T-cell (primary cell): ENCODE data around the gene WNT3A. TPM values are rescaled to one million over a fixed set of nuclear protein-coding genes. Genes with fewer than 3 reads are reported as not detected.

Experiments used
- ATAC-seq, 4 experiments: fragments of 200-7000 bp in 3 of 4; fragments of 150-1000 bp in 1 of 4; cut with Tn5 transposase; replicated peaks in 1 of 4; 1 replicate in 3 of 4; 2 replicates in 1 of 4; pipeline ENCODE4 v1.10.0; 2021; ENCODE audit warnings: moderate library complexity in 3 of 4, mild to moderate bottlenecking in 2 of 4, moderate number of reproducible peaks in 1 of 4
- CTCF ChIA-PET, 2 donors: fragments of 300-600 bp; sonication (Branson Sonifier 250); formaldehyde crosslinking; loops; one replicate each; lab custom pipeline; 2022; ENCODE audit warnings: antibody characterized with exemption in 2 of 2; lab: Charles Lee
- POLR2A ChIA-PET, 2 donors: fragments of 300-600 bp; sonication (Branson Sonifier 250); formaldehyde crosslinking; loops; one replicate each; lab custom pipeline; 2022; ENCODE audit warnings: antibody characterized with exemption in 2 of 2; lab: Charles Lee
- DNase-seq, 35 experiments: peaks; one replicate each; pipeline versions ENCODE4 v3.0.0 to v3.0.0-alpha.2; 2013 to 2023
- H3K27ac ChIP-seq: one replicate; pipeline ENCODE4 v1.5.1; 2013; ENCODE audit warnings: low read length
- H3K27me3 ChIP-seq, 2 experiments: replicated peaks in 1 of 2; 1 replicate in 1 of 2; 2 replicates in 1 of 2; pipeline versions ENCODE4 v1.6.1 to v1.7.0; 2013; ENCODE audit warnings: low read length in 1 of 2, mixed read lengths in 1 of 2; ENCODE audit not compliant: control insufficient read depth in 2 of 2, insufficient read depth in 2 of 2; ENCODE audit errors: extremely low read depth in 1 of 2
- H3K36me3 ChIP-seq, 2 donors: 1 replicate in 1 of 2; 2 replicates in 1 of 2; pipeline versions ENCODE4 v1.6.1 to v1.7.0; 2013; ENCODE audit warnings: low read length in 1 of 2; ENCODE audit not compliant: control insufficient read depth in 2 of 2, insufficient read depth in 1 of 2; ENCODE audit errors: extremely low read depth in 1 of 2
- H3K4me1 ChIP-seq, 2 experiments: 1 replicate in 1 of 2; 2 replicates in 1 of 2; pipeline versions ENCODE4 v1.6.1 to v1.7.0; 2013; ENCODE audit warnings: low read length in 2 of 2, mixed read lengths in 1 of 2; ENCODE audit not compliant: insufficient read depth in 2 of 2, control insufficient read depth in 1 of 2; ENCODE audit errors: extremely low read depth in 1 of 2
- H3K4me3 ChIP-seq, 2 donors: 1 replicate in 1 of 2; 2 replicates in 1 of 2; pipeline versions ENCODE4 v1.5.1 to v1.7.0; 2013; ENCODE audit warnings: mild to moderate bottlenecking in 2 of 2, low read length in 1 of 2, moderate library complexity in 1 of 2; ENCODE audit not compliant: control insufficient read depth in 1 of 2; ENCODE audit errors: extremely low read depth in 1 of 2
- H3K9me3 ChIP-seq: 2 replicates; pipeline ENCODE4 v1.7.0; 2013
- H3K27ac Mint-ChIP-seq, 2 donors: one replicate each; pipeline ENCODE4 v1.8.0; 2020 to 2021; ENCODE audit warnings: mild to moderate bottlenecking in 2 of 2, mixed read lengths in 2 of 2
- H3K27me3 Mint-ChIP-seq, 2 donors: one replicate each; pipeline ENCODE4 v1.8.0; 2021 to 2022; ENCODE audit warnings: mixed read lengths in 2 of 2
- H3K36me3 Mint-ChIP-seq: one replicate; pipeline ENCODE4 v1.8.0; 2021; ENCODE audit warnings: mixed read lengths
- H3K4me1 Mint-ChIP-seq, 3 donors: one replicate each; pipeline ENCODE4 v1.8.0; 2020 to 2022; ENCODE audit warnings: mixed read lengths in 3 of 3, mild to moderate bottlenecking in 1 of 3
- H3K4me3 Mint-ChIP-seq, 3 donors: one replicate each; pipeline ENCODE4 v1.8.0; 2020 to 2022; ENCODE audit warnings: mild to moderate bottlenecking in 3 of 3, mixed read lengths in 3 of 3, moderate library complexity in 3 of 3
- H3K9me3 Mint-ChIP-seq, 3 donors: one replicate each; pipeline ENCODE4 v1.8.0; 2020 to 2022; ENCODE audit warnings: mixed read lengths in 3 of 3
- WGBS: methylation state at CpG from one replicate; pipeline ENCODE4 v1.1.5; 2013; ENCODE audit warnings: missing lambda C conversion rate; ENCODE audit not compliant: insufficient coverage; 5-methylcytosine and 5-hydroxymethylcytosine counted together
- total RNA-seq, 35 experiments: library from RNA in 6 of 35; stranded (reverse) in 6 of 35; fragments of 120-200 nt in 1 of 35; gene quantifications; one replicate each; pipeline versions ENCODE4 v1.2.1 to v1.2.4 and lab custom pipeline; 2013 to 2026

The WNT3A gene
- total RNA-seq, 5 donors from 2014 or later (not counting 1 experiment from before 2014, with no cell fraction given): 0.10 to 0.28 TPM; not detected in 3

DNA sequence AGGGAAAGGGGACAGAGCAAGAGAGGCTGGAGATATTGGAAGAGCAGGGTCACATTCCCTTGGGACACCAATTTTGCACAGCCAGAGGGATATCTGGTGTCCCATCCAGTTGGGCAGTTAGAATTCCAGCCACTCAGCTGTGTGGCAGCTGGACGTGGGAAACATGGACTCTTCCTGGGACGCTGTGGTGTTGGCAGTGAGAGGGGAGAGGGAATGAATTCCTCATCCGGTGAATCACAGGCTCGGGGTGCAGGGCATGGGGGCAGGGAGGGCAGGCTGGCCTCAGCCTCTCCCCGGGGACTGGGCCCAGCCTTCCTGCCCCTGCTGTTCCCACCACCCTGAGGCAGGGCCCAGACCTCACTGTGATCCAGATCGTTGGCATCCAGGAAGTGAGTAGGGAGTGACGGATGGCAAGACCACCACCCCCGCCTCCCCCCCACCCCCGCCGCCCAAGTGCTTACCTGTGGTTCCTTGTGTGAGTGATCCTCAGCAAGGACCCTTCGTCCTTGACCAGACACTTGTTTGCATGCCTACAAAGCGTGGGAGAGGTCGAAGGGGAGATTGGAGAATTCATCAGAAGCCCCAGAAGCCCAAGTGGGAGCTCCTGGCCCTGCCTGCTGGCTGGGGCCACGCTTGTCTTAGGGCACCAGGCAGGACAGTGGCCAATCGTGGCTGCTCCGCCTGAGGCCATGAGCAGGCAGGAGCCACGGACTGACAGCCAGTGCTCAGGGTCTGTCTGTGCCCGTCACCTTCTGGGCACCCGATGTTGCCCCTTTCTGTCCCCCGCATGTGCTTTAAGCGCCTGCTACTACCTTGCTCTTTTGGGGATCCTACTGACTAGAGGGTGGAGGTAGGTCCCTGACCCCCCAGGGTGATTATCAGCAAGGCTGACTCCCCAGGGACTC, 8.7 kb downstream of the WNT3A start:
- Histone ChIP-seq H3K9me3 (no peaks in the 10 kb centered on the region), H3K4me3 (no peak overlapping the region), H3K27me3 (peaks cover 0 to 36% of the 10 kb centered on the region in 2 experiments), H3K27ac (no peak overlapping the region), H3K36me3 (no peaks in the 10 kb centered on the region), H3K4me1 (no peaks in the 10 kb centered on the region)
- ChIA-PET POLR2A (no interaction called here), CTCF (no interaction called here)
- WGBS: 80% methylated on average over 18 of the region's 21 CpGs
- H3K27ac Mint-ChIP-seq: no peak overlapping the region
- H3K9me3 Mint-ChIP-seq: no peaks in the 10 kb centered on the region
- peaks cover 0 to 2% (median 0%) of the 10 kb centered on the region in 3 donors for H3K4me1 Mint-ChIP-seq
- H3K27me3 Mint-ChIP-seq: peaks cover 13 to 15% of the 10 kb centered on the region in 2 donors
- ATAC-seq: no peak
- no peaks in the 10 kb centered on the region for H3K36me3 Mint-ChIP-seq
- H3K4me3 Mint-ChIP-seq: no peak overlapping the region
- peak in 1 of 35 experiments; percentile 14 for DNase-seq

DNA sequence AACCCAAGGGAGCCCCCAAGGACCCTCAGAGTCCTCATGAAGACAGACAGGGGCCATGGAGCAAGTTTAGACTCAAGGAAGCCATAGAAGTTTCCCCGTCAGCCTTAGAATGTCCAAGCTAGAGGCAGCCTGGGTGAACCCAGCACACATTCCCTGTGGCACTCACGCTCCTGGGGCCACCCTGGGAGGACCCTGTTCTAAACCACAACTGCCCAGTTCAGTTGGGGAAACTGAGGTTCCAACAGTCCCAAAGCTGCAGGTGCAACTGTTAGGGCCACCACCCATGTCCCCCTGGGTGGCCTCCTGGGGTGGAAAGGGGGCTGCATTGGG, 9.3 kb downstream of the WNT3A start:
- ChIA-PET POLR2A (no interaction called here), CTCF (no interaction called here)
- no peak overlapping the region for H3K27ac Mint-ChIP-seq
- H3K4me3 Mint-ChIP-seq: no peak overlapping the region
- no peaks in the 10 kb centered on the region for H3K4me1 Mint-ChIP-seq
- no peaks in the 10 kb centered on the region for H3K4me1 ChIP-seq
- no peaks in the 10 kb centered on the region for H3K9me3 ChIP-seq
- no peak for ATAC-seq
- H3K36me3 Mint-ChIP-seq: no peaks in the 10 kb centered on the region
- H3K27ac ChIP-seq: no peak overlapping the region
- peak in 2 of 35 experiments; percentile 2 to 6 for DNase-seq
- no peaks in the 10 kb centered on the region for H3K9me3 Mint-ChIP-seq
- no peak overlapping the region for H3K4me3 ChIP-seq
- H3K27me3 ChIP-seq: peaks cover 0 to 31% of the 10 kb centered on the region in 2 experiments
- peaks cover 9% of the 10 kb centered on the region in 2 donors for H3K27me3 Mint-ChIP-seq
- 100% methylated on average over 1 of the region's 2 CpGs for WGBS
- H3K36me3 ChIP-seq: no peaks in the 10 kb centered on the region

DNA sequence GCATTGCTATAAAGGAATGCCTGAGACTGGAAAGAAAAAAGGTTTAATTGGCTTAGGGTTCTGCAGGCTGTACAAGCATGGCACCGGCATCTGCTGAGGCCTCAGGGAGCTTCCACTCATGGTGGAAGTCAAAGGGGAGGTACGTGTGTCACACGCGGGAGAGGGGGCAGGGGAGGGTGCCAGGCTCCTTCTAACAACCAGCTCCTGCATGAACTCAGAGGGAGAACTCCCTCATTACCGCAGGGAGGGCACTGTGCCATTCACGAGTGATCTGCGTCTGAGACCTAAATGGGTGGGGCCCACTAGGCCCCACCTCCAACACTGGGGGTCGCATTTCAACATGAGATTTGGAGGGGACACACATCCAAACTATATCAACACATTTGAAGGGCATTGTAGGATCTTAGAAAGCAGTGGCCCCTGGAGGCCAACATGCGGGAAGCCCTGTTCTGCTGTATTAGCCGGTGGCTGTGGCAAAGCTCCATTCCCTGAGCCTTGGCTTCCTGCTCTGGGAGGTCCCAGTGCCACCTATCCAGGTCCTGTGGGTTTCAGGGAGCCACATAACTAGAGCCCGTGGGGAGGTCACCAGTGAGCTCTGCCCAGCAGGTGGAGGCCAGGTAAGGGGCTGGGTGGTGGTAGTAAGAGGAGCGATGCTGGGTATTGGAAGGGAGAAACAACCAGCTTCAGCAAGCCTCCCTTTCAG, 10.0 kb downstream of the WNT3A start:
- ChIA-PET POLR2A (no interaction called here), CTCF (interaction anchor here in 1 of 2 donors (0.5 kb wide), 1 partner anchor 244 kb away, joined by 3 read pairs; no protein-coding TSS in a partner anchor)
- Mint-ChIP-seq H3K27ac (no peak overlapping the region), H3K4me1 (no peaks in the 10 kb centered on the region), H3K4me3 (no peak overlapping the region), H3K36me3 (no peaks in the 10 kb centered on the region), H3K27me3 (peaks cover 2 to 4% of the 10 kb centered on the region in 2 donors), H3K9me3 (no peaks in the 10 kb centered on the region)
- Histone ChIP-seq H3K4me3 (no peak overlapping the region), H3K36me3 (no peaks in the 10 kb centered on the region), H3K27me3 (peaks cover 0 to 28% of the 10 kb centered on the region in 2 experiments), H3K9me3 (no peaks in the 10 kb centered on the region), H3K4me1 (no peaks in the 10 kb centered on the region), H3K27ac (no peak overlapping the region)
- ATAC-seq (no peak), DNase-seq (peak in 1 of 35 experiments; percentile 17)
- WGBS: 74% methylated on average over 5 of the region's 12 CpGs

DNA sequence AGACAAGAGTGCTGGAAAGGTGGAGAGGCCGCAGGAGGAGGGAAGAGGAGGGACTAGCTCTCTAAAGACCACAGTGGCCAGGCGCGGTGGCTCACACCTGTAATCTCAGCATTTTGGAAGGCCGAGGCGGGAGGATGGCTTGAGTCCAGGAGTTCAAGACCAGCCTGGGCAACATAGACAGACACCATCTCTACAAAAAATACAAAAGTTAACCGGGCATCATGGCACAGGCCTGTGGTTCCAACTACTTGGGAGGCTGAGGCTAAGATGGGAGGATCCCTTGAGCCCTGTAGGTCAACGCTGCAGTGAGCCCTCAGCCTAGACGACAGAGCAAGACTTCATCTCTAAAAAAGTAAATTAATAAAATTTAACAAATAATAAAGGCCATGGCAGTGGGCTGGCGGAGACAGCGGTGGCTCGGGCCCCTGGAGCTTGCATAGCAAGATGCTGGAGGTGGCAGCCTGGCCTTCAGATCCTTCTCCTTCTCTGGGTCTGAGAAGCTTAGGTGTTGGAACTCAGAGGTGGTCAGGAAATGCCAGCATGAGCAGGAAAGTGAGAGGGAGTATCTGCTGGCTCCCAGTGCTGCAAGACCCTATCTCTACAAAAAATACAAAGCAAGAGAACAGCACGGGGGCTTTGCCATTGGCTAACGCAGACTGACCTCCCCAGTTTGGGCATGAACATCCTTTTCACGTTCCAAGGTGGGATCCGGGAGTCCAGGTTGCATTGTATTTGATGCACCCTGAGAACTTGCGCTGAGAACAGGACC, 10.7 kb downstream of the WNT3A start:
- ChIA-PET CTCF (interaction anchor here in 1 of 2 donors (0.5 kb wide), 1 partner anchor 244 kb away, joined by 3 read pairs; no protein-coding TSS in a partner anchor), POLR2A (no interaction called here)
- Mint-ChIP-seq H3K9me3 (no peaks in the 10 kb centered on the region), H3K36me3 (no peaks in the 10 kb centered on the region), H3K27ac (no peak overlapping the region), H3K4me1 (no peaks in the 10 kb centered on the region), H3K27me3 (peaks cover 2 to 4% of the 10 kb centered on the region in 2 donors), H3K4me3 (no peak overlapping the region)
- DNase-seq (peak in 1 of 35 experiments; percentile 20), ATAC-seq (no peak)
- Histone ChIP-seq H3K36me3 (no peaks in the 10 kb centered on the region), H3K27me3 (peaks cover 0 to 25% of the 10 kb centered on the region in 2 experiments), H3K27ac (no peak overlapping the region), H3K9me3 (no peaks in the 10 kb centered on the region), H3K4me1 (no peaks in the 10 kb centered on the region), H3K4me3 (no peak overlapping the region)
- 89% methylated on average over 8 of the region's 16 CpGs for WGBS

DNA sequence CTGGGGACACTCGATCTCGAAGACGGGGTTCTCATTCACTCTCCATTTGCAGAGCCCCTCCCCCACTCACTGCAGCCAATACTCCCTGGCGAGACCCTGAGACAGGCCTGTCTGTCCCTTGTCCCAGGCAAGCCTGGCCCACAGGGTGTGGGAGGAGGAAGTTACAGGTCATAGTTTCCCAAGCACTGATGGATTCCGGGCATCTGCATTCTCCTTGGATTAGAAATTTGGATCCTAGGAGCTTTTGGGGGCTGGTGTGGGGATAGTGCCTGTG, 11.3 kb downstream of the WNT3A start:
- no peak for ATAC-seq
- Mint-ChIP-seq H3K27me3 (peaks cover 2 to 3% of the 10 kb centered on the region in 2 donors), H3K4me3 (no peak overlapping the region), H3K27ac (no peak overlapping the region), H3K36me3 (no peaks in the 10 kb centered on the region), H3K9me3 (no peaks in the 10 kb centered on the region), H3K4me1 (no peaks in the 10 kb centered on the region)
- ChIA-PET POLR2A (no interaction called here), CTCF (no interaction called here)
- no peaks in the 10 kb centered on the region for H3K4me1 ChIP-seq
- H3K36me3 ChIP-seq: no peaks in the 10 kb centered on the region
- no peaks in the 10 kb centered on the region for H3K9me3 ChIP-seq
- peak in 1 of 35 experiments; percentile 18 for DNase-seq
- 89% methylated on average over 3 of the region's 5 CpGs for WGBS
- H3K27ac ChIP-seq: no peak overlapping the region
- no peak overlapping the region for H3K4me3 ChIP-seq
- peaks cover 0 to 21% of the 10 kb centered on the region in 2 experiments for H3K27me3 ChIP-seq
